Measurements from ENCODE around the gene PALM. TPM values are rescaled to one million over a fixed set of nuclear protein-coding genes. Genes with fewer than 3 reads are reported as not detected.
"Not testable (repeated sequence)": the region's sequence is repeated elsewhere in the genome, so short reads cannot be mapped to it uniquely, and the experiment has no call there.

PALM gene
- total RNA-seq, 4 donors from 2014 or later: 12.6 to 91.0 (median 42.2) TPM

DNA sequence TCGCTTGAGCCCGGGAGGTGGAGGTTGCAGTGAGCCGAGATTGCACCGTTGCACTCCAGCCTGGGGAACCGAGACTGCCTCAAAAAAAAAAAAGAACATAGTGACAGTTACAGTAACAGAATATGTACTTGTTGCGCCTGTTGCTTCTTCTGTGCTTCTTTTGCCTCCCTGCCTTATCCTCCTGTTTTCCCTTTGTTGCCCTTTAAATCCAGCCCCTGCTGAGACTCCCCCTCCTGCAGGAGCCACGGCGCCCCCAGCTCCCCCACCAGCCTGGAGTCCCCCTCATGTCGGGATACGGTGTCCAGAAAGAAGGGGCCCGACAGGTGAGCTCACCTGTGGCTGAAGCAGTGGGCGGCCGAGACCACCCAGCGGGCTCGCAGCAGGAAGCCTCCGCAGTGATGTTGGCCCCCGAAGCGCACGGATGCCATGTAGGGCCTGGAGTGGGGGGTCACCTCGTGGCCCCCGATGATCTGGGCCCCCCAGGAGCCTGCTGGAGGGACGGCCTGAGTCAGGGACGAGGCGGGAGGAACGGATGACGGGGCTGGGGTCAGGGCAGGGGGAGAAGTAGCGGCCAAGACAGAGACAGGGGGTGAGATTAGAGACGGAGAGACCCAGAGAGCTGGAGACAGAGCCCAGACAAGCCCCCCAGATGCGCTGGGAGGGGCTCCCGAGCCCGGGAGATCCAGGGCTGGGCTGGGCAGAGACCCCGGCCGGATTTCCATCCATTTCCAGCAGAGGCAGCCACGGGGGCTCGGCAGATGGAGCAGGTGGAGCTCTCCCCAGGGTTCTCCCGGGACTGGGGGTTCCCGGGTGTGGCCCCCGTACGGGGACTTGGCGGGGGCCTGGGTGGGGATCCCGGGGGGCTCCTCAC lies 14.0 kb upstream of the PALM start:
- Histone ChIP-seq H3K36me3 (no peaks in the 10 kb centered on the region), H3K27ac (no peak overlapping the region), H3K4me3 (no peak overlapping the region), H3K9me3 (no peaks in the 10 kb centered on the region), H3K4me1 (no peaks in the 10 kb centered on the region), H3K27me3 (no peaks in the 10 kb centered on the region)
- intact Hi-C loops (cut with DNase I; ENCODE audit: low total_unique reads): no loop called here
- no peak for DNase-seq
- no peak for TF ChIP-seq CTCF (IDR thresholded peaks at IDR 0.05)
- TF ChIP-seq POLR2A (IDR thresholded peaks at IDR 0.05): no peak

- intact Hi-C loops (cut with DNase I; ENCODE audit: low total_unique reads): no loop called here
- no peak for DNase-seq
- Histone ChIP-seq H3K9me3 (no peaks in the 10 kb centered on the region), H3K27ac (no peak within 1 kb of the TSS), H3K36me3 (no peaks in the 10 kb centered on the region), H3K4me3 (no peak within 1 kb of the TSS), H3K4me1 (no peaks in the 10 kb centered on the region), H3K27me3 (no peaks in the 10 kb centered on the region)
- TF ChIP-seq POLR2A (IDR thresholded peaks at IDR 0.05) (no peak), CTCF (IDR thresholded peaks at IDR 0.05) (no peak)
Measured at GRCh38 chr19:695352-695949, 13.3 kb upstream of the PALM start, which contains the start of gene PRSS57. PRSS57 (minus strand) TSS chr19:695452; CDS start chr19:695430, 22 bp downstream.

DNA sequence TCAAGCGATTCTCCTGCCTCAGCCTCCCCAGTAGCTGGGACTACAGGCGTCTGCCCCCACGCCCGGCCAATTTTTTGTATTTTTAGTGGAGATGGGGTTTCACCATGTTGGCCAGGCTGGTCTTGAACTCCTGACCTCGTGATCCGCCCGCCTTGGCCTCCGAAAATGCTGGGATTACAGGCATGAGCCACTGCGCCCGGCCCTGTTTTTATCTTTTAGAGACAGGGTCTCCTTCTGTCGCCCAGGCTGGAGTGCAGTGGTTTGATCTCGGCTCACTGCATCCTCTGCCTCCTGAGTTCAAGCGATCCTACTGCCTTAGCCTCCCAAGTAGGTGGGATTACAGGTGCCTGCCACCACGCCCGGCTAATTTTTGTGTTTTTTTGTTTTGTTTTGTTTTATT lies 10.2 kb upstream of the PALM start:
- H3K27ac ChIP-seq; H3K27me3 ChIP-seq; H3K4me1 ChIP-seq; H3K36me3 ChIP-seq; H3K9me3 ChIP-seq; intact Hi-C loops (cut with DNase I; ENCODE audit: low total_unique reads); DNase-seq; H3K4me3 ChIP-seq: not testable (repeated sequence)

DNA sequence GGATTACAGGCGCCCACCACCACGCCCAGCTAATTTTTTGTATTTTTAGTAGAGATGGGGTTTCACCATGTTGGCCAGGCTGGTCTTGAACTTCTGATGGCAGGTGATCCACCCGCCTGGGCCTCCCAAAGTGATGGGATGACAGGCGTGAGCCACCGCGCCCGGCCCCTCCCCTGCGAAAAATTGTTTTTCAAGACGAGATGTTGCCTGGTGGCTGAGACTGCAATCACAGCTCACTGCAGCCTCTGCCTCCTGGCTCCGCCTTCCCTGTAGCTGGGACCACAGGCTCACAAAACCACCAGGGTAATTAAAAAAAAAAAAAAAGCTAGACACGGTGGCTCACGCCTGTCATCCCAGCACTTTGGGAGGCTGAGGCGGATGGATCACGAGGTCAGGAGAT lies 8.8 kb upstream of the PALM start:
- H3K27me3 ChIP-seq; intact Hi-C loops (cut with DNase I; ENCODE audit: low total_unique reads); H3K4me3 ChIP-seq; H3K27ac ChIP-seq; H3K9me3 ChIP-seq; H3K36me3 ChIP-seq; DNase-seq; H3K4me1 ChIP-seq: not testable (repeated sequence)

DNA sequence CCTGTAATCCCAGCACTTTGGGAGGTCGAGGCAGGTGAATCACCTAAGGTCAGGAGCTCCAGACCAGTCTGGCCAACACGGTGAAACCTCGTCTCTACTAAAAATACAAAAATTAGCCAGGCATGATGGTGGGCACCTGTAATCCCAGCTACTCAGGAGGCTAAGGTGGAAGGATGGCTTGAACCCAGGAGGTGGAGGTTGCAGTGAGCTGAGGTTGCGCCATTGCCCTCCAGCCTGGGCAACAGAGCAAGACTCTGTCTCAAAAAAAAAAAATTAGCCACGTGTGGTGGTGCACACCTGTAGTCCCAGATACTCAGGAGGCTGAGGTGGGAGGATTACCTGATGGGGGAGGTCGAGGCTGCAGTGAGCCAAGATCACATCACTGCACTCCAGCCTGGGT lies 5.9 kb upstream of the PALM start:
- DNase-seq; H3K36me3 ChIP-seq; intact Hi-C loops (cut with DNase I; ENCODE audit: low total_unique reads); H3K9me3 ChIP-seq; H3K4me1 ChIP-seq; H3K4me3 ChIP-seq; H3K27ac ChIP-seq; H3K27me3 ChIP-seq: not testable (repeated sequence)

DNA sequence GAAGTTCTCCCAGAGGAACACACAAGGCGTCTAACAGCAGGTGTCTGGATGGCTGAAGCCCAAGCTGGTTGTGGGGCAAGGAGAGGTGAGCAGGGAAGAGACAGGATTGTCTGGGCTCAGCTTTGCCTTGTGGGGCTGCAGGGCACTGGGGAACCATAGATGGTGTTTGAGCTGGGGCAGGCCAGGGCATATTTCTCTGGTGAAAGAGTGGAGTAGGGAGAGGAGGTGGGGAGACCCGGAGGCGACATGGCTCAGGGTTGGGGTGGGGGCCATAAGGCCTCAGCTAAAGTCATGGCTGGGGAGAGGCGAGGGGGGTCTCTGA lies 5.4 kb upstream of the PALM start:
- Histone ChIP-seq H3K4me1 (no peaks in the 10 kb centered on the region), H3K27ac (no peak overlapping the region), H3K4me3 (no peak overlapping the region), H3K36me3 (no peaks in the 10 kb centered on the region), H3K27me3 (no peaks in the 10 kb centered on the region), H3K9me3 (no peaks in the 10 kb centered on the region)
- intact Hi-C loops (cut with DNase I; ENCODE audit: low total_unique reads): no loop called here
- TF ChIP-seq POLR2A (IDR thresholded peaks at IDR 0.05) (no peak), CTCF (IDR thresholded peaks at IDR 0.05) (no peak)
- DNase-seq: no peak
